ENCODE data around the gene DLG2.
"Not testable (repeated sequence)": the region's sequence is repeated elsewhere in the genome, so short reads cannot be mapped to it uniquely, and the experiment has no call there.

Gene DLG2

GRCh38 chr11:83441171-83441570 lies 2186.0 kb downstream of the DLG2 start:
- Histone ChIP-seq H3K36me3 (ENCODE audit: control insufficient read depth, insufficient read depth, low read length) (no peaks in the 10 kb centered on the region), H3K4me1 (ENCODE audit: control insufficient read depth, insufficient read depth, low read length) (peaks cover 4% of the 10 kb centered on the region; the same call in 1 of the 2 replicates), H3K9ac (ENCODE audit: low read length) (no peak overlapping the region), H3K9me3 (ENCODE audit: control insufficient read depth, insufficient read depth, low read depth, low read length) (no peaks in the 10 kb centered on the region), H3K27ac (ENCODE audit: low read depth, low read length) (no peak overlapping the region), H3K27me3 (ENCODE audit: control insufficient read depth, insufficient read depth, low read length) (no peaks in the 10 kb centered on the region), H3K4me3 (ENCODE audit: low read depth, low read length) (no peak overlapping the region)

- no peaks in the 10 kb centered on the region for H3K36me3 ChIP-seq (ENCODE audit: control insufficient read depth, insufficient read depth, low read length)
- no peak overlapping the region for H3K4me3 ChIP-seq (ENCODE audit: low read depth, low read length)
- H3K4me1 ChIP-seq (ENCODE audit: control insufficient read depth, insufficient read depth, low read length), result peaks cover 7% of the 10 kb centered on the region; the same call in 1 of the 2 replicates
- H3K27me3 ChIP-seq (ENCODE audit: control insufficient read depth, insufficient read depth, low read length), result no peaks in the 10 kb centered on the region
- H3K27ac ChIP-seq (ENCODE audit: low read depth, low read length), result no peak overlapping the region
- no peaks in the 10 kb centered on the region for H3K9me3 ChIP-seq (ENCODE audit: control insufficient read depth, insufficient read depth, low read depth, low read length)
- no peak overlapping the region for H3K9ac ChIP-seq (ENCODE audit: low read length)
Measured at GRCh38 chr11:83438438-83438837, 2188.7 kb downstream of the DLG2 start.

- H3K27me3 ChIP-seq (ENCODE audit: control insufficient read depth, insufficient read depth, low read length), result no peaks in the 10 kb centered on the region
- H3K4me3 ChIP-seq (ENCODE audit: low read depth, low read length), result no peak overlapping the region
- H3K9me3 ChIP-seq (ENCODE audit: control insufficient read depth, insufficient read depth, low read depth, low read length), result no peaks in the 10 kb centered on the region
- peaks cover 7% of the 10 kb centered on the region; the same call in 1 of the 2 replicates for H3K4me1 ChIP-seq (ENCODE audit: control insufficient read depth, insufficient read depth, low read length)
- no peaks in the 10 kb centered on the region for H3K36me3 ChIP-seq (ENCODE audit: control insufficient read depth, insufficient read depth, low read length)
- no peak overlapping the region for H3K9ac ChIP-seq (ENCODE audit: low read length)
- H3K27ac ChIP-seq (ENCODE audit: low read depth, low read length), result no peak overlapping the region
Measured at GRCh38 chr11:83437939-83438338, 2189.2 kb downstream of the DLG2 start.

- Histone ChIP-seq H3K4me3 (ENCODE audit: low read depth, low read length) (no peak overlapping the region), H3K9me3 (ENCODE audit: control insufficient read depth, insufficient read depth, low read depth, low read length) (no peaks in the 10 kb centered on the region), H3K9ac (ENCODE audit: low read length) (no peak overlapping the region), H3K4me1 (ENCODE audit: control insufficient read depth, insufficient read depth, low read length) (peaks cover 8% of the 10 kb centered on the region; the same call in 1 of the 2 replicates), H3K36me3 (ENCODE audit: control insufficient read depth, insufficient read depth, low read length) (no peaks in the 10 kb centered on the region), H3K27me3 (ENCODE audit: control insufficient read depth, insufficient read depth, low read length) (no peaks in the 10 kb centered on the region), H3K27ac (ENCODE audit: low read depth, low read length) (no peak overlapping the region)
Measured at GRCh38 chr11:83436855-83437254, 2190.3 kb downstream of the DLG2 start.

GRCh38 chr11:83434812-83435211 lies 2192.3 kb downstream of the DLG2 start:
- H3K9ac ChIP-seq (ENCODE audit: low read length); H3K9me3 ChIP-seq (ENCODE audit: control insufficient read depth, insufficient read depth, low read depth, low read length); H3K36me3 ChIP-seq (ENCODE audit: control insufficient read depth, insufficient read depth, low read length); H3K27me3 ChIP-seq (ENCODE audit: control insufficient read depth, insufficient read depth, low read length); H3K27ac ChIP-seq (ENCODE audit: low read depth, low read length); H3K4me3 ChIP-seq (ENCODE audit: low read depth, low read length): not testable (repeated sequence)
- peaks cover 22% of the 10 kb centered on the region; the same call in 1 of the 2 replicates for H3K4me1 ChIP-seq (ENCODE audit: control insufficient read depth, insufficient read depth, low read length)

GRCh38 chr11:83427943-83428342 lies 2199.2 kb downstream of the DLG2 start:
- Histone ChIP-seq H3K9ac (ENCODE audit: low read length) (no peak overlapping the region), H3K36me3 (ENCODE audit: control insufficient read depth, insufficient read depth, low read length) (no peaks in the 10 kb centered on the region), H3K27me3 (ENCODE audit: control insufficient read depth, insufficient read depth, low read length) (no peaks in the 10 kb centered on the region), H3K4me3 (ENCODE audit: low read depth, low read length) (no peak overlapping the region), H3K27ac (ENCODE audit: low read depth, low read length) (no peak overlapping the region), H3K4me1 (ENCODE audit: control insufficient read depth, insufficient read depth, low read length) (peaks cover 23% of the 10 kb centered on the region; the same call in 1 of the 2 replicates), H3K9me3 (ENCODE audit: control insufficient read depth, insufficient read depth, low read depth, low read length) (peaks cover 10% of the 10 kb centered on the region; the same call in 1 of the 2 replicates)

GRCh38 chr11:83427501-83427900 lies 2199.6 kb downstream of the DLG2 start:
- Histone ChIP-seq H3K9me3 (ENCODE audit: control insufficient read depth, insufficient read depth, low read depth, low read length) (peaks cover 14% of the 10 kb centered on the region; the same call in 1 of the 2 replicates), H3K4me3 (ENCODE audit: low read depth, low read length) (no peak overlapping the region), H3K27me3 (ENCODE audit: control insufficient read depth, insufficient read depth, low read length) (no peaks in the 10 kb centered on the region), H3K9ac (ENCODE audit: low read length) (no peak overlapping the region), H3K27ac (ENCODE audit: low read depth, low read length) (no peak overlapping the region), H3K4me1 (ENCODE audit: control insufficient read depth, insufficient read depth, low read length) (peaks cover 23% of the 10 kb centered on the region; the same call in 1 of the 2 replicates), H3K36me3 (ENCODE audit: control insufficient read depth, insufficient read depth, low read length) (no peaks in the 10 kb centered on the region)

- Histone ChIP-seq H3K36me3 (ENCODE audit: control insufficient read depth, insufficient read depth, low read length) (no peaks in the 10 kb centered on the region), H3K4me3 (ENCODE audit: low read depth, low read length) (no peak overlapping the region), H3K27ac (ENCODE audit: low read depth, low read length) (no peak overlapping the region), H3K9ac (ENCODE audit: low read length) (no peak overlapping the region), H3K4me1 (ENCODE audit: control insufficient read depth, insufficient read depth, low read length) (peaks cover 8% of the 10 kb centered on the region; the same call in 1 of the 2 replicates), H3K27me3 (ENCODE audit: control insufficient read depth, insufficient read depth, low read length) (no peaks in the 10 kb centered on the region), H3K9me3 (ENCODE audit: control insufficient read depth, insufficient read depth, low read depth, low read length) (peaks cover 16% of the 10 kb centered on the region; the same call in 1 of the 2 replicates)
Measured at GRCh38 chr11:83425137-83425466, 2202.0 kb downstream of the DLG2 start.

- Histone ChIP-seq H3K4me1 (ENCODE audit: control insufficient read depth, insufficient read depth, low read length) (peaks cover 2% of the 10 kb centered on the region; the same call in 1 of the 2 replicates), H3K27me3 (ENCODE audit: control insufficient read depth, insufficient read depth, low read length) (no peaks in the 10 kb centered on the region), H3K27ac (ENCODE audit: low read depth, low read length) (no peak overlapping the region)
Measured at GRCh38 chr11:83424376-83425136, 2202.6 kb downstream of the DLG2 start.

GRCh38 chr11:83422641-83423040 lies 2204.5 kb downstream of the DLG2 start:
- H3K27ac ChIP-seq (ENCODE audit: low read depth, low read length), result not testable (repeated sequence)

More at GRCh38 chr11:83424376-83425136, 2202.6 kb downstream of the DLG2 start:
- Histone ChIP-seq H3K9ac (ENCODE audit: low read length) (no peak overlapping the region), H3K4me3 (ENCODE audit: low read depth, low read length) (no peak overlapping the region), H3K36me3 (ENCODE audit: control insufficient read depth, insufficient read depth, low read length) (no peaks in the 10 kb centered on the region), H3K9me3 (ENCODE audit: control insufficient read depth, insufficient read depth, low read depth, low read length) (peaks cover 16% of the 10 kb centered on the region; the same call in 1 of the 2 replicates)

More at GRCh38 chr11:83422641-83423040, 2204.5 kb downstream of the DLG2 start:
- not testable (repeated sequence) for H3K36me3 ChIP-seq (ENCODE audit: control insufficient read depth, insufficient read depth, low read length); H3K4me3 ChIP-seq (ENCODE audit: low read depth, low read length); H3K4me1 ChIP-seq (ENCODE audit: control insufficient read depth, insufficient read depth, low read length); H3K27me3 ChIP-seq (ENCODE audit: control insufficient read depth, insufficient read depth, low read length); H3K9ac ChIP-seq (ENCODE audit: low read length)
- peaks cover 16% of the 10 kb centered on the region; the same call in 1 of the 2 replicates for H3K9me3 ChIP-seq (ENCODE audit: control insufficient read depth, insufficient read depth, low read depth, low read length)

Data from HUES6 (cell line).